ENCODE measurements around the gene FMNL2. TPM values are rescaled to one million over a fixed set of nuclear protein-coding genes. Genes with fewer than 3 reads are reported as not detected.

Gene FMNL2
- total and polyA plus RNA-seq, 2 experiments from 2014 or later = 4.4 to 18.6 TPM

- H3K9ac ChIP-seq = no peak overlapping the region
- WGBS, 2 experiments (ENCODE audit: low coverage in 1 of 2, low lambda C conversion rate in 2 of 2, missing lambda C conversion rate in 2 of 2) = 89 to 92% methylated on average over 6 of the region's 6 CpGs
- H3F3A ChIP-seq (ENCODE audit: insufficient read depth) = peaks cover 9% of the 10 kb centered on the region
- DNase-seq = no peak
- in situ Hi-C loops (cut with MboI) = no loop called here
- no peak for TF ChIP-seq EZH2phosphoT487 (IDR thresholded peaks at IDR 0.05; ENCODE audit: insufficient read depth, low read depth)
- no peak for TF ChIP-seq EZH2 (IDR thresholded peaks at IDR 0.05; ENCODE audit: insufficient read depth, poor library complexity, severe bottlenecking)
- no peak overlapping the region for H3K4me2 ChIP-seq (ENCODE audit: unreplicated experiment)
- H3K36me3 ChIP-seq (ENCODE audit: low read depth) = no peaks in the 10 kb centered on the region
- H3K27me3 ChIP-seq (replicated peaks; ENCODE audit: insufficient read depth) = no peaks in the 10 kb centered on the region
- H3K9me2 ChIP-seq (ENCODE audit: insufficient read depth) = no peaks in the 10 kb centered on the region
- no peaks in the 10 kb centered on the region for H4K20me1 ChIP-seq (ENCODE audit: insufficient read depth)
- H3K4me3 ChIP-seq = no peak overlapping the region
- peaks cover 37% of the 10 kb centered on the region for H3K4me1 ChIP-seq (ENCODE audit: insufficient read depth)
- H3K9me3 ChIP-seq (ENCODE audit: low read depth) = no peaks in the 10 kb centered on the region
- H3K27ac ChIP-seq = no peak overlapping the region
- H2AFZ ChIP-seq = no peak overlapping the region
- H3K79me2 ChIP-seq (ENCODE audit: insufficient read depth) = peaks cover 88% of the 10 kb centered on the region
Observed at GRCh38 chr2:152507907-152508306, 172.9 kb downstream of the FMNL2 start.

- H3K36me3 ChIP-seq (ENCODE audit: low read depth) = no peaks in the 10 kb centered on the region
- H3K79me2 ChIP-seq (ENCODE audit: insufficient read depth) = peaks cover 88% of the 10 kb centered on the region
- no peak overlapping the region for H3K27ac ChIP-seq
- peaks cover 14% of the 10 kb centered on the region for H3F3A ChIP-seq (ENCODE audit: insufficient read depth)
- no peak overlapping the region for H3K4me2 ChIP-seq (ENCODE audit: unreplicated experiment)
- H3K9ac ChIP-seq = no peak overlapping the region
- H3K4me3 ChIP-seq = no peak overlapping the region
- no peak overlapping the region for H2AFZ ChIP-seq
- H3K9me2 ChIP-seq (ENCODE audit: insufficient read depth) = no peaks in the 10 kb centered on the region
- peaks cover 42% of the 10 kb centered on the region for H3K4me1 ChIP-seq (ENCODE audit: insufficient read depth)
- in situ Hi-C loops (cut with MboI) = no loop called here
- TF ChIP-seq EZH2 (IDR thresholded peaks at IDR 0.05; ENCODE audit: insufficient read depth, poor library complexity, severe bottlenecking) (no peak), EZH2phosphoT487 (IDR thresholded peaks at IDR 0.05; ENCODE audit: insufficient read depth, low read depth) (no peak)
- H4K20me1 ChIP-seq (ENCODE audit: insufficient read depth) = no peaks in the 10 kb centered on the region
- 75 to 76% methylated on average over 4 of the region's 4 CpGs for WGBS, 2 experiments (ENCODE audit: low coverage in 1 of 2, low lambda C conversion rate in 2 of 2, missing lambda C conversion rate in 2 of 2)
- no peaks in the 10 kb centered on the region for H3K9me3 ChIP-seq (ENCODE audit: low read depth)
- DNase-seq = no peak
- H3K27me3 ChIP-seq (replicated peaks; ENCODE audit: insufficient read depth) = no peaks in the 10 kb centered on the region
Observed at GRCh38 chr2:152508446-152508845, 173.5 kb downstream of the FMNL2 start.

- TF ChIP-seq EZH2 (IDR thresholded peaks at IDR 0.05; ENCODE audit: insufficient read depth, poor library complexity, severe bottlenecking) (no peak), EZH2phosphoT487 (IDR thresholded peaks at IDR 0.05; ENCODE audit: insufficient read depth, low read depth) (no peak)
- no peak for DNase-seq
- no peaks in the 10 kb centered on the region for H4K20me1 ChIP-seq (ENCODE audit: insufficient read depth)
- no peak overlapping the region for H2AFZ ChIP-seq
- no peaks in the 10 kb centered on the region for H3K27me3 ChIP-seq (replicated peaks; ENCODE audit: insufficient read depth)
- 97 to 100% methylated on average over 3 of the region's 3 CpGs for WGBS, 2 experiments (ENCODE audit: low coverage in 1 of 2, low lambda C conversion rate in 2 of 2, missing lambda C conversion rate in 2 of 2)
- in situ Hi-C loops (cut with MboI) = no loop called here
- peaks cover 43% of the 10 kb centered on the region for H3K4me1 ChIP-seq (ENCODE audit: insufficient read depth)
- H3K79me2 ChIP-seq (ENCODE audit: insufficient read depth) = peaks cover 78% of the 10 kb centered on the region
- H3K4me2 ChIP-seq (ENCODE audit: unreplicated experiment) = no peak overlapping the region
- H3F3A ChIP-seq (ENCODE audit: insufficient read depth) = peaks cover 18% of the 10 kb centered on the region
- H3K36me3 ChIP-seq (ENCODE audit: low read depth) = no peaks in the 10 kb centered on the region
- H3K27ac ChIP-seq = no peak overlapping the region
- no peaks in the 10 kb centered on the region for H3K9me2 ChIP-seq (ENCODE audit: insufficient read depth)
- H3K9ac ChIP-seq = no peak overlapping the region
- H3K4me3 ChIP-seq = no peak overlapping the region
- H3K9me3 ChIP-seq (ENCODE audit: low read depth) = no peaks in the 10 kb centered on the region
Observed at GRCh38 chr2:152509772-152510491, 175.0 kb downstream of the FMNL2 start.

GRCh38 chr2:152510621-152511020 is 175.6 kb downstream of the FMNL2 start:
- H3K36me3 ChIP-seq (ENCODE audit: low read depth) = no peaks in the 10 kb centered on the region
- no peak overlapping the region for H3K4me3 ChIP-seq
- DNase-seq = no peak
- H3K9ac ChIP-seq = no peak overlapping the region
- H3K79me2 ChIP-seq (ENCODE audit: insufficient read depth) = peaks cover 82% of the 10 kb centered on the region
- H4K20me1 ChIP-seq (ENCODE audit: insufficient read depth) = no peaks in the 10 kb centered on the region
- peaks cover 15% of the 10 kb centered on the region for H3F3A ChIP-seq (ENCODE audit: insufficient read depth)
- WGBS, 2 experiments (ENCODE audit: low coverage in 1 of 2, low lambda C conversion rate in 2 of 2, missing lambda C conversion rate in 2 of 2) = 83 to 84% methylated on average over 5 of the region's 5 CpGs
- no peak overlapping the region for H2AFZ ChIP-seq
- H3K9me3 ChIP-seq (ENCODE audit: low read depth) = no peaks in the 10 kb centered on the region
- no peaks in the 10 kb centered on the region for H3K27me3 ChIP-seq (replicated peaks; ENCODE audit: insufficient read depth)
- no peak overlapping the region for H3K4me2 ChIP-seq (ENCODE audit: unreplicated experiment)
- in situ Hi-C loops (cut with MboI) = no loop called here
- no peaks in the 10 kb centered on the region for H3K9me2 ChIP-seq (ENCODE audit: insufficient read depth)
- TF ChIP-seq EZH2 (IDR thresholded peaks at IDR 0.05; ENCODE audit: insufficient read depth, poor library complexity, severe bottlenecking) (no peak), EZH2phosphoT487 (IDR thresholded peaks at IDR 0.05; ENCODE audit: insufficient read depth, low read depth) (no peak)
- no peak overlapping the region for H3K27ac ChIP-seq
- H3K4me1 ChIP-seq (ENCODE audit: insufficient read depth) = peaks cover 36% of the 10 kb centered on the region
